Globus pallidus (tissue), 1 donor: Measurements from ENCODE around the gene GPR55.
"Not testable (repeated sequence)": the region's sequence is repeated elsewhere in the genome, so short reads cannot be mapped to it uniquely, and the experiment has no call there.

Experiments used
- DNase-seq: peaks from one replicate; pipeline ENCODE4 v3.0.0-alpha.2; 2015; ENCODE audit warnings: low spot score

GPR55 gene

GRCh38 chr2:230924470-230925341, at the start of gene GPR55:
Gene GPR55, minus strand, starts transcription at chr2:230925242. Its CDS starts 14,280 bp downstream, at chr2:230910962.
- peak; percentile 24 for DNase-seq

GRCh38 chr2:230974096-230974913, 49.3 kb upstream of the GPR55 start:
- DNase-seq, result no peak

GRCh38 chr2:230972046-230972445, 47.0 kb upstream of the GPR55 start:
- no peak for DNase-seq

GRCh38 chr2:230969659-230970015, 44.6 kb upstream of the GPR55 start:
- DNase-seq, result no peak

GRCh38 chr2:230968921-230969658, 44.0 kb upstream of the GPR55 start:
- no peak for DNase-seq

- not testable (repeated sequence) for DNase-seq
Observed at GRCh38 chr2:230968314-230968713, 43.3 kb upstream of the GPR55 start.

GRCh38 chr2:230967113-230967512, 42.1 kb upstream of the GPR55 start:
- DNase-seq, result no peak

GRCh38 chr2:230964136-230964730, 39.2 kb upstream of the GPR55 start:
- DNase-seq, result no peak

- DNase-seq, result no peak
Observed at GRCh38 chr2:230961091-230961491, 36.0 kb upstream of the GPR55 start.

GRCh38 chr2:230960026-230960425, 35.0 kb upstream of the GPR55 start:
- DNase-seq, result no peak

GRCh38 chr2:230958820-230959756, 34.0 kb upstream of the GPR55 start:
- no peak for DNase-seq

GRCh38 chr2:230957756-230958391, 32.8 kb upstream of the GPR55 start:
- no peak for DNase-seq

GRCh38 chr2:230956827-230957755, 32.0 kb upstream of the GPR55 start:
- no peak for DNase-seq

GRCh38 chr2:230955163-230955737, 30.2 kb upstream of the GPR55 start:
- DNase-seq, result no peak

GRCh38 chr2:230954746-230955145, 29.7 kb upstream of the GPR55 start:
- DNase-seq, result no peak

- DNase-seq, result no peak
Observed at GRCh38 chr2:230953845-230954244, 28.8 kb upstream of the GPR55 start.

GRCh38 chr2:230952226-230952956, 27.3 kb upstream of the GPR55 start:
- no peak for DNase-seq

GRCh38 chr2:230951396-230951795, 26.4 kb upstream of the GPR55 start:
- DNase-seq, result no peak
